ENCODE data around the gene CCDC40. TPM values are rescaled to one million over a fixed set of nuclear protein-coding genes. Genes with fewer than 3 reads are reported as not detected.
"Not testable (repeated sequence)": the region's sequence is repeated elsewhere in the genome, so short reads cannot be mapped to it uniquely, and the experiment has no call there.

Gene CCDC40
- total RNA-seq, 1 donor from 2014 or later: 2.6 TPM

DNA sequence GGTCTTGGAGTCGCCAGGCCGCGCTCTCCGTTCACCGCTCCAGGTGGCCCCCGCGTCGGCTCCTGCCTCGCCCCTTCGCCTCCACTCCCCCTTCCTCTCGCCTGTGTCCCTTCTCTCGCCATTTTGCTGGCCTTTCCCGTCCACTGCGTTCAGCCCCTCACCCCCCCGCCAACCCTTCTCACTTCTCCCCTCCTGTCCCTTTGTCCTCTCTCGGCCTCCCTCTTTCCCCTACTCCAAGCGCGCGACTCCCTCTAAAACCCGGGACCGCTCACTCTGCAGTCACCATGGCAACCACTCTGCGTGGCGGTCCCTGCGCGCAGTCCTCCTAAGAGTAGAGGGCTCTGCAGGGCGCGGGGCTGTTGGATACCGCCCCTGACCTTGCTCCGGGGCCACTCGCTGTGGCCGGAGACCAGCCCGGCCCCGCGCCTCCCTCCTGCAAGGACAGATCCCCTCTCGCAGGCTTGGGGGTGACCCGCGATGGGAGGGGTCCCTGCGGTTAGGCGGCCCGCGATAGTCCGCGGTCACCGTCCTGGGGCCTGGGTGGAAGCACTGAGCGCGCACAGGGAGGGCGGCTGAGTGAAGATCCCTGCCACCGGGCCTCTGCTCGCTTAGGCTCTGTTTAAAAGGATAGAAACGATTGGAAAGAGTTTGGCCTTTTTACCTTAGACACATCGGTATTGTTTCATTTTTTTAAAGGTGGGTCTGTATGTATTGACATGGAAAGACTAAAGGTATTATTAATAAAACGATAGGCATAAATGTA is 454 bp downstream of the CCDC40 start:
- DNase-seq (ENCODE audit: extremely low read depth, low read depth, low spot score): no peak

DNA sequence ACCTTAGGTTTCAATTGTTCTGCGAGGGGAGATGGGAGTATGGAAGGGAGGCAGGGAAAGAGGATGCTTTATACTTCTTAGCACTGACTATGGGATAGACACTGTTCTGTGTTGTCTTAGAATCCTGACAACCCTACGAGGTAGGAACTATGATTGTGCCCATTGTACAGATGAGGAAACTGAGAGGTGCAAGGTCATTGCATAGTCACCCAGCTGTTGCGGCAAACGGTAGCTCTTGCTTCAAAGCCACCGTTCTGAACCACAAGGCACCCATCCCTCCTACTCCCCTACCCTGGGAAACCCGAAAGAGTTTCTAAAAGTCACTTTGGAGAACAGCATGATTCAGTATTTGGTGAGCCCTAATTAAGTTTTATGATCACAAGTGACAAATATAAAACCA is 7.5 kb downstream of the CCDC40 start:
- DNase-seq (ENCODE audit: extremely low read depth, low read depth, low spot score): no peak

DNA sequence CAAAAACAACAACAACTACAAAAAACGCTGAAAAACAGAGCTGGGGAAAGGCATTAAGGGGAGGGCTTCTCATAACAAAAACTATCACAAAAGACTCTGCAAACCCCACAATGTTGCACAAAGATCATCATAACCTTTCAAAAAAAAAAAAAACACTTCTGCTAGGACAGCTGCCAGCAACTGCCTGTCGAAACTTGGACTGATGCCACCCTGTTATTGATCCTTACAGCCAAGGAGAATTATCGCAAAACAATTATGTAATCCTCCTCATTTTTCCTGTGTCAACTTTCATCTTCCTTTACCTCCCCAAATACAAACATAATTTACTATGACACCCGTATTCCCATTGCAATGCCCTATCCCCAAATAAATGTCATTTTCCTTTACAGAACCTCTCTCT is 9.3 kb downstream of the CCDC40 start:
- no peak for DNase-seq (ENCODE audit: extremely low read depth, low read depth, low spot score)

DNA sequence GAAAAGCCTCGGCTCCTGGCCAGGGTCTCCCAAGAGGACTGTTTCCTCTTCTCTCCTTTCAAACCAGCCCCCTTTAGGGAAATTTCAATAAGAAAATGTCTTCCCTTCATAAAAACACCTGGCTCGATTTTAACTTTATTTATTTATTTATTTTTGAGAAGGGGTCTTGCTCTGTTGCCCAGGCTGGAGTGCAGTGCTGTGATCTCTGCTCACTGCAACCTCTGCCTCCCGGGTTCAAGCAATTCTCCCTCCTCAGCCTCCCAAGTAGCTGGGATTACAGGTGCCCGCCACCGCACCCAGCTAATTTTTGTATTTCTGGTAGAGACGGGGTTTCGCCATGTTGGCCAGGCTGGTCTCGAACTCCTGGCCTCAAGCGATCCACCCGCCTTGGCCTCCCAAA is 10.3 kb downstream of the CCDC40 start:
- not testable (repeated sequence) for DNase-seq (ENCODE audit: extremely low read depth, low read depth, low spot score)

DNA sequence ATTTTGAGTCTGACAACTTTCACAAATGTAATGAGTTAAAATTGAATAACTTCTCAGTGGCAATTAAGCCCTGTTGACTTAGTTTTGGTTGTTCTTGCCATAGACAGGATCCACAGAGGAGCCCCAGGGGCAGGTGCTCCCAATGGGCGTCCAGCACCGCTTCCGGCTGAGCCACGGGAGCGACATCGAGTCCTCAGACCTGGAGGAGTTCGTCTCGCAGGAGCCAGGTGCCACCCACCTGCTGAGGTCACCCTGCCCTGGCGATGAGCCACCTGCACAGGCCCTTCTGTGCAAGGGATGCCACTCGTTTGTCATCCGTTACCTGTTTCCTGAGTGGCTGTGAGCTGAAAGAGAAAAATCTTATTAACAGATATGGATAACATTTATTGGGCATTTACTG is 10.7 kb downstream of the CCDC40 start:
- no peak for DNase-seq (ENCODE audit: extremely low read depth, low read depth, low spot score)

DNA sequence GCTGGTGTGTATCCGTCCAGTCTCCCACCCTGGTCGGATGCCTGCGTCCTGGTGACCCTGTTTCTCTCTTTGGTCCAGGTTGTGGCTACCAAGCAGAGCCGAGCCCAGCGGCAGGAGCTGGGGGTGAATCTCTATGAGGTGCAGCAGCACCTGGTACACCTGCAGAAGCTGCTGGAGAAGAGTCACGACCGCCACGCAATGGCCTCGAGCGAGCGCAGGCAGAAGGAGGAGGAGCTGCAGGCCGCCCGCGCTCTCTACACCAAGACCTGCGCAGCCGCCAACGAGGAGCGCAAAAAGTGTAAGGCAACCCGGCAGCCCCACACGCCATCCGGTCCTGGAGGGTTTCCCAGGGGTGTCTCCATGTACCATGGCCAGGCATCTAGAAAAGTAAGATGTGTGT is 13.5 kb downstream of the CCDC40 start:
- no peak for DNase-seq (ENCODE audit: extremely low read depth, low read depth, low spot score)

DNA sequence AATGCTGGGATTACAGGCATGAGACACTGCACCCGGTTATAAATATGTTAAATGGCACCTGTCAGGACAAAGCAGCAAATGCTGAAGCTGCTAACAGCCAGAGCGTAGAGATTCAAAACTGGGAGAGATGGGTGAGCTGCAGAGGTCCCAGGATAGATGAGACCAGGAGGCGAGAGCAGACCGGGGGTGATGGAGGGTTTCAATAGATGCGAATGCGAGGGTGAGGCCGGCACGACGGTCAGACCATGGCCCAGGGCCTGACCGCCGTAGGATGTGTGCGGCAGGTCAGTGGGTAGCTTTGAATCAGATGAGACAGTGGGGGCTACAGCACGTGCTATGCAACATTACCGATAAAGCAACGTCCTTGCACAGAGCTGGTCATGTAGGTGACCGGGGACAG is 14.3 kb downstream of the CCDC40 start:
- DNase-seq (ENCODE audit: extremely low read depth, low read depth, low spot score): no peak

DNA sequence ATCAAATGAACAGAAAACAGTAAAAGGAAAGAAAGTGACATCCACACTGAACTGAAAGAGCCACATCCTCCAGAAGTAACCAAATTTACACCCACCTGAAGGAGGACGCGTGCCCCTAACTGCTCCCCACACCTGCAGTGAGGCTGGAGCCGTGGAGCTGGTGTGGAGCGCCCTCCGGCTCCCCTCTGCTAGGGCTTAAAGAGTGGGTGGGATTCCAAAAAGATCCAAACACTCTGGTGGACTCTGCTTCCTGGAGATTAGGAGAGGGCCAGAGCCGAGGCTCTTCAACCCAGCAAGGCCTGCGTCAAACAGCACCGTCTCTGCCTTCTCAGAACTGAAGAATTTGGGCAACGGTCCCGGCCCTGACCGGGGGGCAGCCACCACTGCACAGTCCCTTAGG is 15.2 kb downstream of the CCDC40 start:
- no peak for DNase-seq (ENCODE audit: extremely low read depth, low read depth, low spot score)

DNA sequence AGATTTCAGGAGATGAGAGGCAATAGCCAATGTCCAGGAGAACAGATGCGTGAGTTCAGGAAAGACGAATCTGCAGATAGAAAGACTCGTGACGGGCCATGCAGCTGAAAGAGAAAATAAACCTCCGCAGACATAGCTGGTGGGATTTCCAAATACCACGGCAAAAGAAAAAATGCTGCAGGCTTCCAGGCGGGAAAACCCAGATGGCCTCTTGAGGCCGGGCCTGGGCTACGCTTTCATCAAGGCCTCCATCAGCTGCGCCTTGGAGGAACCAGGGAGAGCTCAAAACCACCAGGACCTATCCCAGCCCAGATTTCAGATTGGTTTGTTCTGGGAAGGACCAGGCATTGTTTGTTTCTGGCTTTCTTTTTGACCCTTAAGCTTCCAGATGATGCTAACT is 16.7 kb downstream of the CCDC40 start:
- DNase-seq (ENCODE audit: extremely low read depth, low read depth, low spot score): no peak

DNA sequence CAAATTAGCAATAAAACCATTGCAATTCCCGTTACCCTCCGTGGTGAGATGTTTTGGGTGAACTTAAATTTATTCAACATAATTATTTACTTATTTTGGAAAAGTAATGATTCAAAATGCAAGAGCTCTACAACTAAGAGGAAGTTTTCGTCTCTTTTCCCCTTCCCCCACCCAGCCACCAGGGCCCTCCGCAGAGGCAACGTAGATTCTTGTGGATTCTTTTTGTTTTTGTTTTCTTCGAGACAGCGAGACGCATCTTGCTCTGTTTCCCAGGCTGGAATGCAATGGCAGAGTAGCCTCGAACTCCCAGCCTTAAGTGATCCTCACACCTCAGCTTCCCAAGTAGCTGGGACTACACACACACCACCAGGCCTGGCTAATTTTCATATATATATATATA is 19.2 kb downstream of the CCDC40 start:
- DNase-seq (ENCODE audit: extremely low read depth, low read depth, low spot score): no peak

DNA sequence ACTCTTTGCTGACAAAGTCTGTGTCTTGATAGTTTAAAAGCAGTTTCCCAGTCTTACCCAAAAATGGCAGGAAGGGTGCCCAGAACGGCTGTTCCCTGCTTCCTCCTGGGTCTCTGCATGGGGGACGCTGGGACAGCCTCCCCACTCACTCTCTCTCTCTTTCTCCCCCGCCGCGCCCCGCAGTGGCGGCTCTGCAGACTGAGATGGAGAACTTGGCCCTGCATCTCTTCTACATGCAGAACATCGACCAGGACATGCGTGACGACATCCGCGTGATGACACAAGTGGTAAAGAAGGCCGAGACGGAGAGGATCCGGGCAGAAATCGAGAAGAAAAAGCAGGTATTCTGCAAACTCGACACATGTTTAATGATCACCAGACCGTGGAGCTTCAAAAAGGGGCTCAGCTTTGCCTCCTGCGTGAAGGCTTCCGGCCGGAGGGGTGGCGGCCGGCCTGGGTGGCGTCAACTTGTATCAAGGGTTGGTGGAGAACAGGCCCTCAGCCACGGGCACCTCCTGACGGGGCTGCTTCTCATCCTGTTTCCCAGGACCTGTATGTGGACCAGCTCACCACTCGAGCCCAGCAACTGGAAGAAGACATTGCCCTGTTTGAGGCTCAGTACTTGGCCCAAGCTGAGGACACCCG is 22.0 kb downstream of the CCDC40 start:
- no peak for DNase-seq (ENCODE audit: extremely low read depth, low read depth, low spot score)

DNA sequence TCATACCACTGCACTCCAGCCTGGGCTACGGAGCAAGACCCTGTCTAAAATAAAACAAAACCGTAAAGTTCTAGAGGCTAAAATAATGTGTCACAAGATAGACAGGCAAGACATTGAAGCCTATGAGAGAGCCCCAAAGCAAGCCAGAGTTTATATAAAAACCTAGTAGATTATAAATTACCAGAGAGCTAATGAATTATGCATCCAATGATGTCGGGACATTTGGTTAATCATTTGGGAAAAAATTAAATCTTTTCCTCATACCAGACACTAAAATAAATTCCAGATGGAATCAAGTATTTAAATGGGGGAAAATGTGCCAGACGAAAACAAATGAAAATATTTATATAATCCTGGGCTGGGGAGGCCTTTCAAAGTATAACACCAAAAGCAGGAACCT is 24.2 kb downstream of the CCDC40 start:
- no peak for DNase-seq (ENCODE audit: extremely low read depth, low read depth, low spot score)

DNA sequence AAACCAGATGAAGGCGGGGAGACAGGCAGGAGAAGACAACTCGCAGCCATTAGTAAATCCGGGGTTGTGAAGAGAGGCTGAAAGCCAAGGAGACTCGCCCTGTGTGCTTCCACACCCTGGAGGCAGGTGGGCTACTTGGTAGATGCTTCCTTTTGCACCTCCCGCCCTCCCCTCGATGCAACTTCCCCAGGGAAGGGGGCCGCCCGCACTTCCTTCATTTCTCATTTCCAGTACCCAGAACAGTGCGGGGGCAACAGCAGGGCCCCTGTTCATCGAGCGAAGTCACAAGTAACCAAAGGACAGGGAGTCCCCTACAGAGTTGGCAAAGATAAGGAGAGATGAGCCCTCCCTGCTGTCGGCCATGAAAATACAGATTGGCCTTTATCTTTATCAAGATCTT is 25.0 kb downstream of the CCDC40 start:
- no peak for DNase-seq (ENCODE audit: extremely low read depth, low read depth, low spot score)

DNA sequence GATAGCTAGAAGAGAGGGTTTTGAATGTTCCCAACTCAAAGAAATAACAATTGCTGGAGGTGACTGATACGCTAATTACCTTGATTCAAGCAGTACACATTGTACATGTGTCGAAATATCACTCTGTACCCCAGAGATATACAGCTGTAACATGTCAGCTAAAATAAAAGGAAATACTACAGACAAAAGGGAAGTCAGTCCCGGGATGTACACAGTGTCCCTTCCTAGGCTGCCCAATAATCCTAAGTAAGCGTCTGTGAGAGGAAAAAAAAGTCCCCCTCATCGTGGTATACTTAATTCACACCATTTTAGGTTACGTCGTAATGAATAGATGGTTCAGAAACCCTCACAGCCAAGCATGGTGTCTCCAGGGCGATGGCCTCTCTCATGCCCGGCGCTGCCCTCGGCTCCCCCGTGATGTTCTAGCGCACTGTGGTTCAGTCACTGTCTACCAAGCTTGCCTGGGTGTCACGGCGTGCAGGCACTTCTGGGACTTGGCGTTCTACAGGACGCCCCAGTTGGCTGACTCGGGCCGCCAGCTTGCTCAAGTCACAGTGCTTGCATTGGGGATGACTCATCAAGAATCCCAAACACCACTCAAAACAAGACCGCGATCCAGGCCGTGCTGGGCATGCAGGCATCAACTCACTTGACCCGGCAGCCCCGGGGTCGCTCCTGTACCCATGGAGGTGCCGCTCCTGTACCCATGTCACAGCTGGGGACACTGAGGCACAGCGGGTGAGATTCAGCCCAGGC is 27.6 kb downstream of the CCDC40 start:
- DNase-seq (ENCODE audit: extremely low read depth, low read depth, low spot score): no peak

DNA sequence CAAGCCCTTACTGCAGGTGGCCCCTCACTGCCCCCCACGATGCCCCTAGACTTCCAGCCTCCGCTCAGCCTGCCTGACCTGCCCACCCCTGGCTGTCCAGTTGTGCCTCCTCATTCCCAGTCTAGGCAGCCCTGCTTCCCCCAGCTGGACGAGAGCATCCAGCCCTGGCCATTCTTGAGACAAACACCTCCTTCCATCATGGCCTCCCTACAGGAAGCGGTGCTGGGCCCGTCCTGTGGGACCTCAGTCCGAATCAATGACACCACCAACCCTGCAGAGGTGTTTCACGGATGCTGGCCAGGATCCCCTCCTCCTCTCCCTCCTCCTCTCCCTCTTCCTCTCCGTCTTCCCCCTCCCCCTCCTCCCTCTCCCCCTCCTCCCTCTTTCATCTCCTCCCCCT is 28.3 kb downstream of the CCDC40 start:
- DNase-seq (ENCODE audit: extremely low read depth, low read depth, low spot score): no peak

DNA sequence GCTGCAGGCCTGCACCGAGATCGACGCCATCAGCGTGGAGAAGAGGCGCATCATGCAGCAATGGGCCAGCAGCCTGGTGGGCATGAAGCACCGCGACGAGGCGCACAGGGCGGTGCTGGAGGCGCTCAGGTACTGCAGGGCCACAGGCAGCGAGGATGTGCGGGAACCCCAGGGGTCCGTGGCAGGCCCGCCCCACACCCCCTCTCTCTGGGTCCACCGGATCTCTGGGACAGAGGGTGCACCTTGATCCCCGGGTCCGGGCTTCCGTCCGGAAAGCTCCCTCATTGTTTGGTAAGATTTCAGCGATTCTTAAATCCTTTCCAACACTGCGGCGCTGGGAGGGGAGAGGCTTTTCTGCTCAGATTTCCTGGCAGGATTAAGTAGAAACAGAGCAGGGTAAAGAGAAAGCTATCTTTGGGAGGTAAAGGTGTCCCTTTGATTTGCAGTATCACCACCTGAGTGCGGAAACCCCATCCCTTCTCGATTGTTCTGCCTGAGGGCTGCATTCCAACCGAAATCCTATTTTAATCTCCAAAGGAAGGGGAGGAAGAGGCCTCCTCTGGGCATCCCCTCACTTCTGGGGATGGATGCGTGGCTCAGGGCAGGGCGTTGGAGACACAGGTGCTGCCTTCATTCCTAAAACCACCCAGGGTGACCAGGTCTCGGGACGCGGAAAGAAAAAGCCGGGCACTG is 29.2 kb downstream of the CCDC40 start:
- DNase-seq (ENCODE audit: extremely low read depth, low read depth, low spot score): no peak

DNA sequence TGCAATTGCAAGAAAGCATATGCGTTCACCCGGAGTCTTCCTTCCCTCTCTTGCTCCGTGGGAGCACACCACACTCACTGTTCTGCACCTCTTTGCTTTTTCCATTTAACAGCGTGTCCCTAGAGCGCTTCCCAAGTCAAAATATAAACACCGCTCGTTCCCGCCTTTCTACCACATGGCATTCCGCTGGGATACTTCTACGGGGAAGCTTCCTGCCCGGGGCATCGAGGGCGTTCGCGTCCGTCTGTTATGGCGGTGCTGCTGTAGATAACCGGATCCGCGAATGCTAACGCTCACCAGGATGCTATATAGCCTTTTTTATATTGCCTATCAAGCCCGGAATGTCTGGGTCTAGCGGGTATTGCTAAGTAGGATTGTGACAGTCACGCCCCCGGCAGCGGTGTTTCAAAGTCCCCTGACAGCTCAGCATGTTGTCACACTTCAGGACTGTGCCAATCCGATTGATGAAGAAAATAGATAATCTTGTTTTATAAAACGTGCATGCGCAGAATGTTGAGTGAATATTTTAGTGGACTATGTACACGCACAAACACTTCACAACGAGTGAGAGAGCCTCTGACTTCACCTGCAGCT is 31.0 kb downstream of the CCDC40 start:
- no peak for DNase-seq (ENCODE audit: extremely low read depth, low read depth, low spot score)

DNA sequence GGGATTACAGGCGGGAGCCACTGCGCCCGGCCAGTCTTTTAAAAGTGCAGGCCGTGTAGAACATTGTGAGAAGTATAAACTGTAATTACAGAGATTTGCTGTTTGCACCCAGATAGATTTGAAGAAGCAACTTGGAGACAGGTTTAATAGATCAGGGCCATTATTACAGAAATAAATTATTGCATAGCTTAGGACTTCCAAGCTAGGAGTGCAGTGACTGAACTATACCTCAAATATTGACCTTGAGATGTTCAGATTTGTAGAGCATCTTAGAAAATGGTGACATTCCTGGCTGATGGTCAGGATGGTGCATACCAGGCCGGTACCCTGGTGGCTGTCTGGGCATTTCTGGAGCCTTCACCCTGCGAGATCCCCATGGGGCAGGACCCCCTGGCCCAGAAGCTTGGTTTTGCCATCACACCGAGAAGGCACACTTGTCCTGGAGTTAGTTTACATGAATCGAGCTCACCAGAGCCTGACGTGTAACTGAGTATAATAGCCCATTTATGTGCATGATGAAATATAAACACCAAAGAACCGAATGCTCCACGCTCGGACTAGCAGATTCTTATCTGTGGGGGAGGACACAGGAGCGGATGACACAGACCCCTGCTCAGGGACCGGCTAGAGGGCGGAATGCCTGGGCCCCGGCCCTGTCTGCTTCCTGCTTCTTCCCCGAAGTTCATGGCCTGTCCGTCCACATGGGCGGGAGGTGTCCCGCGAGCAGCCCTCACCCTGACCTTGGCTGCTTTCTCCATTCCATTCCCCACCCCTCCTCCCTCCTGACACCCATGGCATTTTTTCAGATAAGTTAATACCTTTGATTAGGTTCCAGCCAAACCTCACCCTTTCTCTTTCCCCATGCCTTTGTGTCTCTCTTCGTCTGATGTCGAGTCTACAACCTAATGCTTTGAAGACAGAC is 32.1 kb downstream of the CCDC40 start:
- no peak for DNase-seq (ENCODE audit: extremely low read depth, low read depth, low spot score)

DNA sequence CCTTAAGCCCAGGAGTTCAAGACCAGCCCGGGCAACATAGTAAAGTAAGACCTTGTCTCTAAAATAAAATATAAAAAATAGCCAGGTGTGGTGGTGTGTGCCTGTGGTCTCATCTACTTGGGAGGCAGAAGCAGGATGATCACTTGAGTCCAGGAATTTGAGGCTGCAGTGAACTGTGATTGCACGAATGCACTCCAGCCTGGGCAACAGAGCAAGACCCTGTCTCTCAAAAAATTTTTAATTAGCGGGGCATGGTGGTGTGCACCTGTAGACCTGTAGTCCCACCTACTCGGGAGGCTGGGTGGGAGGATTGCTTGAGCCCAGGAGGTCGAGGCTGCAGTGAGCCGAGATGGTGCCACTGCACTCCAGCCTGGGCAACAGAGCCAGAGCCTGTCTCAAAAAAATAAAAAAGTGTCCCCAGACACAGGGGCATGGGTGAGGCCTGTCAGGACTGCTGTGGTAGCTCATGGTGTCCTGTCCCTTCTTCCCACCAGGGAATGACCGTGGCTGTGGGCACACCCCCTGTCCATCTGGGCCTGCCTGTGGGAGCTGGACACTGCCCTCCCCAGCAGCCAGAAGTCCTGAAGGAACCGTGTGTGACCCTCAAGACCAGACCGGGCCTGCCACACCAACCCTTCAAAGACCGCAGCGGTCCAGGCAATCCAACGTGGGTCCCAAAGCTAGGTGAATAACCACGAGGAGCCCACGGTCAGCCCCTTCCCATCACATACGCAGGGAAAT is 34.1 kb downstream of the CCDC40 start:
- DNase-seq (ENCODE audit: extremely low read depth, low read depth, low spot score): no peak

Measured in glomerular endothelial cell (primary cell).